GM12872 (cell line): ENCODE measurements around the gene LRRC4C.

Experiments
- TF ChIP-seq, protein P1 (sequence below): IDR thresholded peaks from 3 replicates; pipeline ENCODE4 v1.5.1; 2011; ENCODE audit warnings: low read depth, mild to moderate bottlenecking, low read length, moderate library complexity; ENCODE audit not compliant: insufficient read depth

The LRRC4C gene

DNA sequence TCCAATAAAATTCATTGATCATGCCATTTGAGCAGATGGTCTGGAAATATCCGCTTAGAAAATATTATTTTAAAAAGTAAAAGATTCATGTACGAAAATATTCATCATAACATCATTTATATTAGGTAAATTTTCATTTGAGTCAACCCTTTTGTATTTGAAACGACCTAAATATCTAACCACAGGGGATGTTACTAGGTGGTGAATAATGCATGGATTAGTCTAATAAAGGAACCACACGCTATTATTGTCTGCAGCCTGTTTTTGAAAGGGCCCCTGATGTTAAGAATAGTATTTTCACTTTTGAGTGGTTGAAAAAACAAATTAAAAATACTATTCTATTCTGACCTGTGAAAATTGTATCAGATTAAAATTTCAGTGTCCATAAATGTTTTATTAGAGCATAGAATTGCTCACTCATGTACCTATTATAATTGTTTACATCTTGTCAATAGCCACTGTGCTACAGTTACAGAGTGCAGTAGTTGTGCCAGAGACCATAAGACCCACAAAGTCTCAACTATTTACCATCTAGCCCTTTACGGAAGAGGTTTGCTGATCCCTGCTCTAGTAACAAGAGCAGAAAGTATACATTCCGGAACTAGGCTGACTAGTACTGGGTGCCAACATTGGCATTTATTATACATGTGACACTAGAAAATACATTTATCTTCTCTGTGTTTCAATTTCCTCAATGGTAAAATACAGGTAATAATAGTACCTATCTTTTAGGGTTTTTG, 176.1 kb downstream of the LRRC4C start:
- TF ChIP-seq, protein P1, sequence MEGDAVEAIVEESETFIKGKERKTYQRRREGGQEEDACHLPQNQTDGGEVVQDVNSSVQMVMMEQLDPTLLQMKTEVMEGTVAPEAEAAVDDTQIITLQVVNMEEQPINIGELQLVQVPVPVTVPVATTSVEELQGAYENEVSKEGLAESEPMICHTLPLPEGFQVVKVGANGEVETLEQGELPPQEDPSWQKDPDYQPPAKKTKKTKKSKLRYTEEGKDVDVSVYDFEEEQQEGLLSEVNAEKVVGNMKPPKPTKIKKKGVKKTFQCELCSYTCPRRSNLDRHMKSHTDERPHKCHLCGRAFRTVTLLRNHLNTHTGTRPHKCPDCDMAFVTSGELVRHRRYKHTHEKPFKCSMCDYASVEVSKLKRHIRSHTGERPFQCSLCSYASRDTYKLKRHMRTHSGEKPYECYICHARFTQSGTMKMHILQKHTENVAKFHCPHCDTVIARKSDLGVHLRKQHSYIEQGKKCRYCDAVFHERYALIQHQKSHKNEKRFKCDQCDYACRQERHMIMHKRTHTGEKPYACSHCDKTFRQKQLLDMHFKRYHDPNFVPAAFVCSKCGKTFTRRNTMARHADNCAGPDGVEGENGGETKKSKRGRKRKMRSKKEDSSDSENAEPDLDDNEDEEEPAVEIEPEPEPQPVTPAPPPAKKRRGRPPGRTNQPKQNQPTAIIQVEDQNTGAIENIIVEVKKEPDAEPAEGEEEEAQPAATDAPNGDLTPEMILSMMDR = no peak

DNA sequence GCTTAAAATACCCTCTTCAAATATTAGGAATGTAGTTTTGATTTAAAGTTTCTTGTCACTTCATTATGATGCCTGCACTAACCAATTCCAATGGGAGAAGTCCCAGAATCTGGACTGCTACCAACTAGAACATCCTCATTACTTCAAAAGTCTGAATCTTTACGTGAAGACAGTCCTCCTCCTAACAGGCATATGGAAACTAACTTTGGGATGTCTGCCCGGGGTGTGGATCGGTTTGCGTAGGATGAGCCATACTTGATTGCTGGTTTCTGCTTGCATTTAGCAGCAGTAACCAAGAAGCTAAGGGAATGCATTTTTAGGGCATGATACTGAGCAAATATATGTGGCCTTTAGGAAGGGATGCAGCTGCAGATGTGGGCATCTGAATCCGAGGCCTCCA, 177.1 kb downstream of the LRRC4C start:
- TF ChIP-seq, protein P1 = no peak

DNA sequence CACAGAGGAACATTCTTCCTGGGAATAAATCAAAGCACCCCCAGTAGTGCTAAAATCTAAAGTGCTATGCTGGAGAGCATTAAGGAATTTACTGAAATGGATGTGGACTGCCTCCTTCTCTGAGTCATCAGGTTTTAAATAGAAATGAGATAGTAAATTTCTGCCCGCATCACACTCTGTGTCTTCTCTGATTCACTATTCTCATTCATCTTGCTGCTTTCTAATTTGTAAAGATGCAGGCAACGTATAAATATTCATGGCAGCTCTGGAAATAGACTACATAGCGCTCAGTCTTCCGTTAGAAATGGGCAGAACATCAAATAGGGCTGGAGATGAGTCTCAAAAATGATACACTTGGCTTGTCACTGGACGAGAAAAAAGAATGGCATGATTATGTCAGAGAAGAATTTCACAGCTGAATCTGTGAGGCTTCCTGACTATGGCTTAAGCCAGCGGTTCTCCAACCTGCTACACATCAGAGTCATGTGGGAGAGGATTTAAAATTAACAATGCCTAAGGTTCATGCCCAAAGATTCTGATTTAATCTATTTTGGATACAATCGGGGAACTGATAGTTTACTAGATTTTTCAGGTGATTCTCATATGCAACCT, 178.2 kb downstream of the LRRC4C start:
- TF ChIP-seq, protein P1 = no peak

DNA sequence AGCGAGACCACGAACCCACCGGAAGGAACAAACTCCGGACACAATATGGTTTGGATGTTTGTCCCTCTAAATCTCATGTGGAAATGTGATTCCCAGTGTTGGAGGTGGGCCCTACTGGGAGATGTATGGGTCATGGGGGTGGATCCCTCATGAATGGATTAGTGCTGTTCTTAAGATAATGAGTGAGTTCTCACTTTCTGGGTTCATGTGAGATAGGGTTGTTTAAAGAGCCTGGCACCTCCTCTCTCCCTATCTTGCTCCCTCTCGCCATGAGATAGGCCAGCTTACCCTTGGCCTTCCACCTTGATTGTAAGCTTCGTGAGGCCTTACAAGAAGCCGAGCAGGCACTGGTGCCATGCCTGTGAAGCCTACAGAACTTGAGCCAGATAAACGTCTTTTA, 184.6 kb downstream of the LRRC4C start:
- TF ChIP-seq, protein P1 = no peak

DNA sequence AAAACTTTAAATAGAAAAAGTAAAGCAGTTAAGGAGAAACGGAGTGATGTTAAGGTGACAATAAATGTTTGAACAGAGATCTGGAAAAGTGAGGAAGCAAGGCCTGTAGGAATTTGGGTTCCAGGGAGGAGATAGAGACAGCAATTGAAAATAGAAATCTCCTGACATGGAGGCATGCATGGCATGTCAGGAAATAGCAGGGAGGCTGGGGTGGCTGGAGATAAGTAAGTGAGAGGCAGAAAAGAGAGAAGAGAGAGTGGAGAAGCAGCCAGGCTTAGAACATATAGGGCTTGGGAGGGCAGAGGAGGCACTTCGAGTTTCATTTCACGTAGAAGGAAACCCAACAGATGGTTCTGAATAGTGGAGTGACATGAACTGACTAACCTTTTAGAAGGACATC, 185.5 kb downstream of the LRRC4C start:
- TF ChIP-seq, protein P1 = no peak

DNA sequence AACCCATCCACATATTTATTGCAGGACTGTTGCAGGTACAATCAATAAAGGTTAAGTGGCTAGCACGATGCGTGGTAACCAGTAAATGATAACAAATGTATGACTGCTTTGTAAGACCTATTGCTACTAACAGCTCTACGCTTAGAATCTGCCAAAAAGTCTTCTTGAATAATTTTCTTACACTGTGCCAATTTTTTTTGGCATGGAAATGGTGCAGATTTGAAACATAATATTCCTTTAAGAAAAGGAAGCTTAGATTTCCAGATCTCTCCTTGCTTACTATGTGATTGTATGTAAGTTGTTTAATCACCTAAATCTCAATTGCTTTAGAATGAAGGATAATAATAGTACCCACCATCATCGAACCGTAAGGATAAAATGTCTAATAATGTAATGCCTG, 192.0 kb downstream of the LRRC4C start:
- TF ChIP-seq, protein P1 = no peak

DNA sequence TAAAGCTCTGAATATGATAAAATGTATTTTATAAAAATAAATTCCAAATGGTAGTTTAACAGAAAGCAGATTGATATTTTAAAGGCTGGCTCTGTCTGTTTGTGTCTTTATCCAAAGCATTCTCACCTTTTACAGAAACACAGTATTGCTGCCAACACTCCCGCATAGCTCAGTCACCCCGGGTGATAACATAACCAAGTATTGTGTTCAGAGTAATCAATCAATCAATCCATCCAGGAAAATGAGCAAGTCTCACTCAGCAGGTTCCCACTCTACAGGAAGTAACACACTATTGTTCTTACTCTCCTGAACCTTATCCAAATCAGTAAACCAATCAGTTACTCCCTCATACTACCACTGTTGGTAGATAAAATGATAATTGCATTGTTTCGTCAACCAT, 203.4 kb downstream of the LRRC4C start:
- TF ChIP-seq, protein P1 = no peak
